Measurements from ENCODE around the gene AAMP. TPM values are rescaled to one million over a fixed set of nuclear protein-coding genes. Genes with fewer than 3 reads are reported as not detected.
"Not testable (repeated sequence)": the region's sequence is repeated elsewhere in the genome, so short reads cannot be mapped to it uniquely, and the experiment has no call there.

AAMP gene
- total and polyA plus RNA-seq, 2 donors from 2014 or later, result 70.1 to 108 TPM

GRCh38 chr2:218275371-218276072 lies 5.6 kb upstream of the AAMP start:
- no peak overlapping the region for H3K27ac ChIP-seq (ENCODE audit: low read depth in 2 of 2, low read length in 2 of 2)
- peaks cover 0 to 23% (median 8%) of the 10 kb centered on the region in 3 donors for H3K4me1 ChIP-seq (ENCODE audit: control insufficient read depth in 2 of 3, insufficient read depth in 2 of 3, low read depth in 1 of 3, low read length in 3 of 3)
- no peak for FAIRE-seq
- no peak overlapping the region for H3K4me3 ChIP-seq (ENCODE audit: low read length in 3 of 3)
- H3K36me3 ChIP-seq (ENCODE audit: control insufficient read depth in 2 of 3, insufficient read depth in 3 of 3, low read length in 3 of 3), result peaks cover 0 to 69% (median 62%) of the 10 kb centered on the region in 3 donors
- no peaks in the 10 kb centered on the region for H3K27me3 ChIP-seq (ENCODE audit: control insufficient read depth, insufficient read depth, low read length)
- no peaks in the 10 kb centered on the region for H3K9me3 ChIP-seq (ENCODE audit: control insufficient read depth in 2 of 3, insufficient read depth in 1 of 3, low read length in 3 of 3)
- intact Hi-C loops (cut with DNase I), result loop anchor here (10.0 kb wide), 1 partner anchor 189 kb away; no protein-coding TSS in a partner anchor
- no peak for TF ChIP-seq CTCF (IDR thresholded peaks at IDR 0.05; ENCODE audit: borderline replicate concordance, extremely low read depth, insufficient read depth)
- no peak for DNase-seq
- no peak overlapping the region for H3K9ac ChIP-seq (ENCODE audit: low read length in 3 of 3)

GRCh38 chr2:218274586-218274985 lies 4.6 kb upstream of the AAMP start:
- intact Hi-C loops (cut with DNase I), result loop anchor here (10.0 kb wide), 1 partner anchor 190 kb away; no protein-coding TSS in a partner anchor
- TF ChIP-seq CTCF (IDR thresholded peaks at IDR 0.05; ENCODE audit: borderline replicate concordance, extremely low read depth, insufficient read depth), result no peak
- H3K27me3 ChIP-seq (ENCODE audit: control insufficient read depth, insufficient read depth, low read length), result no peaks in the 10 kb centered on the region
- FAIRE-seq (no peak), DNase-seq (no peak)
- no peaks in the 10 kb centered on the region for H3K9me3 ChIP-seq (ENCODE audit: control insufficient read depth in 2 of 3, insufficient read depth in 1 of 3, low read length in 3 of 3)
- no peak overlapping the region for H3K27ac ChIP-seq (ENCODE audit: low read depth in 2 of 2, low read length in 2 of 2)
- H3K4me3 ChIP-seq (ENCODE audit: low read length in 3 of 3), result no peak overlapping the region
- no peak overlapping the region for H3K9ac ChIP-seq (ENCODE audit: low read length in 3 of 3)
- H3K4me1 ChIP-seq (ENCODE audit: control insufficient read depth in 2 of 3, insufficient read depth in 2 of 3, low read depth in 1 of 3, low read length in 3 of 3), result peaks cover 0 to 23% (median 8%) of the 10 kb centered on the region in 3 donors
- peaks cover 0 to 61% (median 54%) of the 10 kb centered on the region in 3 donors for H3K36me3 ChIP-seq (ENCODE audit: control insufficient read depth in 2 of 3, insufficient read depth in 3 of 3, low read length in 3 of 3)

- Histone ChIP-seq H3K4me3 (ENCODE audit: low read length in 3 of 3) (no peak overlapping the region), H3K4me1 (ENCODE audit: control insufficient read depth in 2 of 3, insufficient read depth in 2 of 3, low read depth in 1 of 3, low read length in 3 of 3) (peaks cover 0 to 29% (median 8%) of the 10 kb centered on the region in 3 donors), H3K27ac (ENCODE audit: low read depth in 2 of 2, low read length in 2 of 2) (no peak overlapping the region), H3K27me3 (ENCODE audit: control insufficient read depth, insufficient read depth, low read length) (no peaks in the 10 kb centered on the region), H3K9me3 (ENCODE audit: control insufficient read depth in 2 of 3, insufficient read depth in 1 of 3, low read length in 3 of 3) (no peaks in the 10 kb centered on the region), H3K9ac (ENCODE audit: low read length in 3 of 3) (no peak overlapping the region), H3K36me3 (ENCODE audit: control insufficient read depth in 2 of 3, insufficient read depth in 3 of 3, low read length in 3 of 3) (peaks cover 0 to 53% (median 48%) of the 10 kb centered on the region in 3 donors)
- FAIRE-seq, result no peak
- intact Hi-C loops (cut with DNase I), result loop anchor here (10.0 kb wide), 1 partner anchor 191 kb away; no protein-coding TSS in a partner anchor
- TF ChIP-seq CTCF (IDR thresholded peaks at IDR 0.05; ENCODE audit: borderline replicate concordance, extremely low read depth, insufficient read depth), result no peak
- DNase-seq, result no peak
Observed at GRCh38 chr2:218273908-218274249, 3.9 kb upstream of the AAMP start.

GRCh38 chr2:218273214-218273907 lies 3.4 kb upstream of the AAMP start:
- not testable (repeated sequence) for H3K9me3 ChIP-seq (ENCODE audit: control insufficient read depth in 2 of 3, insufficient read depth in 1 of 3, low read length in 3 of 3); FAIRE-seq; H3K9ac ChIP-seq (ENCODE audit: low read length in 3 of 3); H3K27me3 ChIP-seq (ENCODE audit: control insufficient read depth, insufficient read depth, low read length); H3K4me3 ChIP-seq (ENCODE audit: low read length in 3 of 3)
- peaks cover 0 to 48% (median 42%) of the 10 kb centered on the region in 3 donors for H3K36me3 ChIP-seq (ENCODE audit: control insufficient read depth in 2 of 3, insufficient read depth in 3 of 3, low read length in 3 of 3)
- peaks cover 0 to 29% (median 8%) of the 10 kb centered on the region in 3 donors for H3K4me1 ChIP-seq (ENCODE audit: control insufficient read depth in 2 of 3, insufficient read depth in 2 of 3, low read depth in 1 of 3, low read length in 3 of 3)
- peak overlapping the region; percentile 12 to 59 for H3K27ac ChIP-seq (ENCODE audit: low read depth in 2 of 2, low read length in 2 of 2)
- intact Hi-C loops (cut with DNase I), result loop anchor here (10.0 kb wide), 1 partner anchor 191 kb away; no protein-coding TSS in a partner anchor
- DNase-seq, result peak in 1 of 5 donors; percentile 56
